HL-60/S4 treated with phorbol 12-myristate 13-acetate at 8.2 ng/mL for 4 days and 3 days (cell line): ENCODE measurements around the gene DRD4.
"Not testable (repeated sequence)": the region's sequence is repeated elsewhere in the genome, so short reads cannot be mapped to it uniquely, and the experiment has no call there.

Experiments used
- in situ Hi-C: fragments of 300-500 bp; cut with MboI; formaldehyde crosslinking; loops from 2 replicates; pipeline ENCODE4 v1.15.0; 2022; ENCODE audit warnings: low sequenced_read_pairs

DRD4 gene

DNA sequence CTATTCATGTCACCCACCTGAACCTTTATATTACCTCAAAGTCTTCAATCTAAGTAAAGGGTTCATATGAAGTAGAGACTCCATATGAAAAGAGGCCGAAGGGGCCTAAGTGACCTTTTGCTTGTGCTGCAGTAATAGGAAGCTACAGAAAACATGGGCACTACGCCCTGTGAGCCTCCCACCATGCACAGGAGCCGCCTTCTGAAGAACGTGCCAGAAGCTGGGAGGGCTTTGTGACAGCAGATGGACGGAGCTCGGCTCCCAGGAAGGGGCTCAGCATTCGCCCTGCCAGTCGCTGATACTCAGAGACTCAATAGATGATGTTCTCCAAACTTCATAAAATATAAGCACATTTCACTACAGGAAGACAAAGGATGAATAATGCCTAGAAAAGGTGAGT lies 36.8 kb downstream of the DRD4 start:
- in situ Hi-C loops: no loop called here

DNA sequence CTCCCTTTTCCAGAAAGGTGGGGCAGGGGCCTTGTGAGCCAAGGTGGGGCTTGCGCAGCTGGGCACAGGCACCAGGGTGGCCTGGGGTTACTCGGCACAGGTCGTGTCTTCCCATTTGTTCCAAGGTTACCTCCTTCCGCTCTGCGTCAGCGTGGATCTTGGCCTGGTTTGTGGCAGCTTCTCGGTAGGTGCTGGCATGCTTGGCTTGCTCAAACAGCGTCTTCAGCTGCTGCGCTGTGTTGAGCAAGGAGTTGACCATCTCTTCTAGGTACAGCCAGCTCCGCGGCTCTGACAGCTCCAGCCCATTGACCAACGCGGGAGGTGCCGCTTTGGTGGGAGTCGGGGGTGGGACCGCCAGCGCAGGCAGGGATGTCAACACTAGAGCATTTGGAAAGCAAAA lies 37.3 kb downstream of the DRD4 start:
- in situ Hi-C loops: no loop called here

DNA sequence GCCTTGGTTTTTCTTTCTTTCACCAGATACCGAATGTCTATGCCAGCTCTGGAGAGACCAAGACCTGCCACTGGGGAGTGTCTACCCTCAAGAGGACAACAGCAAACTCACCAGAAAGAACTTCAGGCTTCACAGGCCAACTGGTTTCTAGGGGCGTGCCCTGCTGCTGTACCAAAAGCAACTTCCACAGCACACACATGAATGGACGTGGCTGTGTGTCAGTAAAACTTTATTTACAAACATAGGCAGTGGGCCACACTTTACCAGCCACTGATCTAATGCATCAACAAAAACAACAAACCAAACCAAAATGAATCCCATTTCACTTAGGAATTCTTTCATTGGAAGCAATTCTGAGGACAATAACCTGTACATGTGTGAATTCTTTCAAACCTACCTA lies 41.2 kb downstream of the DRD4 start:
- in situ Hi-C loops: no loop called here

DNA sequence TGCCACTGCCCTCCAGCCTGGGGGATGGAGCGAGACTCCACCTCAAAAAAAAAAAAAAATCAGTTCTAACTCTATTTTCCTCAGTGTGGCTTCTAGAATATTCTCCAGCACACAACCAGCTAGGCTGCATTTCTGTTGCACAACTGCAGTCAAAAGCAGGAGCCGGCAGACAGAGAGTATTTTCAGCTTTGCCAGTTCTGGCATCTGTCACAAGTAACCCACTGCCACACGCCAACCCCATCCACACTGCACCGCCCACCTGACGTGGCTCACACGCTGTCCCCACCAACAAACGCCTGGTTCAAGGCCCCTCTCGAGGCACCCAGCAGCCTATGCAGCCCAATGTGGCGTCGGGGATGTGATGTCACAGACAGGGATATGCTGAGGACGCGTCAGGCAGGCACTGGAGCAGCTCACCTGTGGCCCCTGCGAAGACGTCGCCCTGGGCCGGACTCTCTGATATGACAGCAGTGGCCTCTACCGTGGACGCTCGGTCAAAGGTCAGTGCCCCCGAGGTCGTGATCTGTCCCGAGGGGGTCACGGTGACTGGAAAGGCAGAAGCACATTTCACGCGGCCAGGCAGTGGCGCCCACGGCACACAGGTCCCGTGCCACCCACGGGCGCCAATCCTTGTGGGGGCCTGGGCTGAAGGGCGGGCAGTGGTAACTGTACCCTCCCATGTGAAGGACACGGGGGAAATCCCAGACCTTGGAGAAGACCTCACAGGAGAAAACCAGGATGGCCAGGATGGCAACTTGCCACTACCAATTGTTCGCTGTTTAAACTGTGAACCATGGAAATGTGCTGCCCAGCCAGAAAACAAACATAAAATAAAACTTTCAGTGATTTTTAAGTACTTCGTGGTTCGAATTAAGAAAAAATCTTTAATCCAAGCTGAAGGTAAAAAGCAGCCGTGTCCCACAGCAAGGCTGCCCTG lies 42.5 kb downstream of the DRD4 start:
- in situ Hi-C loops: no loop called here

DNA sequence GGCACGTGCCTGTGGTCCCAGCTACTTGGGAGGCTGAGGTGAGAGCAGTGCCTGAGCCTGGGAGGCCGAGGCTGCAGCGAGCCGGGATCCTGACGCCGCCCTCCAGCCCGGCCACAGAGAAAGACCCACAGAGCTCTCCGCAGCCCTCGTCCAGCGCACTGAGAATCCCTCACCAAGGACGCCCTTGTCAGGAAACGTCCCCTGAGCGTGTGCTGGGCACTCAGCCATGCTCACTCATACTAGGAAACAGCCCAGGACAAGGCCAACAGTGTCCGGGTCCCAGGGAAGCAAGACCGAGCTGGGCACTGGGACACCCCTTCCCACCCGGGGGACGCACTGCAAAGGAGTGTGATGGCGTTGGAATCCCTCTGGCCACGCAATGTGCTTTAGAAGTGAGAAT lies 43.4 kb downstream of the DRD4 start:
- in situ Hi-C loops: no loop called here

DNA sequence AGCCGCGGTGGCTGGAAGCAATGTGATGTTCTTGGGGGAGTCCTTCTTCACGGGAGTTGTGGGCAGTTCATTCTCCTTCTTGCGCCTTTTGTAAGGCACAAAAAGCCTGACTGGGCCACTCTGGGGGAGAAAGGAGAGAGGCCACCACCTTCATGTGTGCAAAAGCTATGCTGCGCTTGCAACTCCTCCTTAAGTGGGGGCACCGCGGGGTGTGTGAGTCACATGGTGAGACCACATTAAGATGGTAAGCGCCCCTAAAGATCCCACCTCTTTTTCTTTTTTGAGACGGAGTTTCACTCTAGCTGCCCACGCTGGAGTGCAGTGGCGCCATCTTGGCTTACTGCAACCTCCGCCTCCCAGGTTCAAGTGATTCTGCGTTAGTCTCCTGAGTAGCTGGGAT lies 43.9 kb downstream of the DRD4 start:
- in situ Hi-C loops: no loop called here

DNA sequence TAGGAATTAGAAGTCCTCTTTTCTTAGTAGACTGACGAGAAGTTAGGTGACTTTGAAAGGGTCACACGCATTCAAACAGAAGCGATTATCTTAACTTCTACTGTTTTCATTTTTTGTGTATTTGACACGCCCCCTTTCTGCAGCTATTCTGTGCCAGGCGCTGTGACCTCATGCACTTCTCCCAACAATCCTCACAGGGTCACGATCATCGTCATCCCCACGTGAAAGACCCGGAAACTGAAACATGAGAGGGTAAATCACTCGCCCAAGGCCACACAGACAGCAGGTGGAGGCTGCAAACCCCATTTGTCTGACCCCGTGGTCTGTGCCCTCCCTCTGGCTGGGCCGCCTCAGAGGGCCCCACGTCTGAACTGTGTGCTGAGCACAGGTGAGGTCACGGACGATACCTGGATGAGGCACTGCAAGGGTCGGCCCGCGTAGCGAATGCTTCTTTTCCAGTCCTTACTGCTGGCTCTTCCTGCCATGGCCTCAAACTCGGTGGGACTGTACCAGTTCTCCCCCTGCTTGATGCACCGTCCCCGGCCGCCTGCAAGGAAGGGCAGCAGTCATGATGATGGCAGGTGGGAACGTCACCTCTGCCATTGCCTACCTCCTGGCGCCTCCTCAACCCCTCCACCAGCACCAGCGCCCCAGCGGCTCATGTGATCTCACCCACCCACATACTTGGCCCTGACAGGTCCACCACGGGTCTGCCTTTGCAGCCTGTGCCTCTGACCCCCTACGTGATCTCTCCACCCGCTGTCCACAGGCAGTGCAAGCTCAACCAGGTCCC lies 49.6 kb downstream of the DRD4 start:
- in situ Hi-C loops: no loop called here

DNA sequence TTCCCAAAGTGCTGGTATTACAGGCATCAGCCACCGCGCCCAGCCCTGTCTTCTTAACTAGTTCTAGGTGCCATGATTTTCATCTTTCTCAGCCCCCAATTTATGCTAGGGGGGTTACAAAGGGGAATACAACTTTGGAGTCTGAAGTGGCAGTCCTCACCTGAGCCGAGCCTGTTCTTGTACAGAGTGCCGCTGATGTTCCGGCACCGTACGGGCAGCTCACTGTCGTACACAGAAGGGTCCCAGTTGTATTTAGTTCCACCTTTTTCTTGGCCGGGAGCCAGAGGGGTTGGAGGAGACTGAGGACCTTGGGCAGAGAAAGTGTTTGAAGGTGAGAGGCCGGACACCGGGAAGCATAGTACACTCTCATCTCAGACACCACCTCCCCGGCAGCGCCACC lies 50.7 kb downstream of the DRD4 start:
- in situ Hi-C loops: no loop called here

DNA sequence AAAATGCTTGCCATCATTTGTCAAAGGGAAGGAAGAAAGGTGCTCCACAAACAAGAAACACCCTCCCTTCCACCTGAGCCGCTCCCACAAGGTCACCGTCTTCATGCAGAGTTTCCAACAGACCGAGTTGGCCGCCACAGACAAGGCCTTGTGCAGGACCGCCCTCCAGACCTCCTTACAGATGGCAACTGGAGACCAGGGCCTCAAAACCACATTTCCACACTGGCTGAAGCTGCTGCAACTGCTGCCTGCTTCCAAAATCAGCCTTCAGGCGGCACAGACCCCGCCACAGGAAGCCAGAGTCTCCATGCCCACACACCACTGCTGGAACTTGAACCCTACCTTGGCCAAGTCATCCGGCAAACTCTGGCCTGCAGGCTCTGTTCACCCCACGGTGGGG lies 51.6 kb downstream of the DRD4 start:
- in situ Hi-C loops: no loop called here

DNA sequence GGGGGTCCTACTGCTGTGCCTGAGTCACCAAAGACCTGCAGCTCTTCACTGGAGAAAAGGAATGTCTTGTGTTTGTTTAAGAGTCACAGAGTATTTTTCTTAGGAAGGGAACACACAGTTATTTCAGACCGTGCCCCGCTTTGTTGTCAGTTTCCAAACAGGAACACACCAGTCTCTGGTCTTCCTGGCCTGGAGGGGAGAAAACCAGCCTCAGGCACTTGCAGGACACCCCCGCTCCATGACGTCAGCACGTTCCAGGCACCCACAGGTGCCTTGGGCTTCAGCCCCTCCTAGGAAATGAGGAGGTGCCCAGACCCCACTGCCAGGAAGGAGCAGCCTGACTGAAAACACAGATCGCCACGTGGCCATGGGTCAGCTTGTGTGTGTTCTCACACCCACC lies 52.6 kb downstream of the DRD4 start:
- in situ Hi-C loops: no loop called here

DNA sequence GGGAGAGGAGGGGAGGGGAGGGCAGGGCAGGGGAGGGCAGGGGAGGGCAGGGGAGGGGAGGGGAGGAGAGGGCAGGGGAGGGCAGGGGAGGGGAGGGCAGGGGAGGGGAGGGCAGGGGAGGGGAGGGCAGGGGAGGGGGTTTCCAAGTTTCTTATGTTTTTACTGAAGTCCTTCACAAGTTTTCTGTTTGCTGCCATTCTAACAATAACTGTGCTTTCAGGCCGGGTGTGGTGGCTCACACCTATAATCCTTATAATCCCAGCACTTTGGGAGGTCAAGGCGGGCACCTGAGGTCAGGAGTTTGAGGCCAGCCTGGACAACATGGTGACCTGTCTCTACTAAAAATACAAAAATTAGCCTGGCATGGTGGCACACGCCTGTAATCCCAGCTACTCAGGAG lies 53.2 kb downstream of the DRD4 start:
- in situ Hi-C loops: not testable (repeated sequence)
